WTC11 (cell line): ENCODE measurements around the gene KIAA1586.

Source experiments
- CTCF ChIP-seq: fragments of 200-600 bp; IDR thresholded peaks from 2 replicates; pipeline ENCODE4 v1.8.0; 2022; ENCODE audit warnings: antibody characterized with exemption
- NFATC4 ChIP-seq: fragments of 250-450 bp; sonication (Bioruptor Pico); IDR thresholded peaks from 2 replicates; pipeline ENCODE4 v1.9.0; 2021; ENCODE audit warnings: mild to moderate bottlenecking
- NFE2L1 ChIP-seq: sonication (generic); formaldehyde crosslinking; IDR thresholded peaks from 2 replicates; pipeline ENCODE4 v1.8.1; 2023; ENCODE audit warnings: missing genetic modification reagents
- SP1 ChIP-seq: sonication (generic); formaldehyde crosslinking; conservative IDR thresholded peaks from 2 replicates; pipeline ENCODE4 v1.8.1; 2022; ENCODE audit warnings: missing genetic modification reagents
- STAT6 ChIP-seq: sonication (generic); formaldehyde crosslinking; conservative IDR thresholded peaks from 2 replicates; pipeline ENCODE4 v1.8.1; 2023; ENCODE audit warnings: mild to moderate bottlenecking, low read depth, missing genetic modification reagents, moderate library complexity
- TEAD1 ChIP-seq: sonication (generic); formaldehyde crosslinking; IDR thresholded peaks from 2 replicates; pipeline ENCODE4 v1.8.0; 2022; ENCODE audit warnings: mild to moderate bottlenecking, missing genetic modification reagents
- USF2 ChIP-seq: sonication (generic); formaldehyde crosslinking; IDR thresholded peaks from 2 replicates; pipeline ENCODE4 v1.8.1; 2023; ENCODE audit warnings: mild to moderate bottlenecking, missing genetic modification reagents, moderate library complexity
- ZNF121 ChIP-seq: sonication (generic); formaldehyde crosslinking; IDR thresholded peaks from 2 replicates; pipeline ENCODE4 v1.8.0; 2023; ENCODE audit warnings: missing genetic modification reagents
- ZNF138 ChIP-seq: sonication (generic); formaldehyde crosslinking; conservative IDR thresholded peaks from 2 replicates; pipeline ENCODE4 v1.8.1; 2022; ENCODE audit warnings: mild to moderate bottlenecking, moderate library complexity, missing genetic modification reagents

GRCh38 chr6:57024775-57025174 lies 21.7 kb upstream of the KIAA1586 start:
- TF ChIP-seq TEAD1 (CRISPR knock-in tag) = no peak
- TF ChIP-seq NFE2L1 (CRISPR knock-in tag) = no peak
- TF ChIP-seq CTCF = no peak
- TF ChIP-seq USF2 = no peak
- TF ChIP-seq ZNF138 (CRISPR knock-in tag) = no peak
- no peak for TF ChIP-seq STAT6 (CRISPR knock-in tag)
- no peak for TF ChIP-seq NFATC4 (CRISPR knock-in tag)
- TF ChIP-seq SP1 (CRISPR knock-in tag) = no peak
- no peak for TF ChIP-seq ZNF121 (CRISPR knock-in tag)
